Neural cell (in vitro differentiated cells): Measurements from ENCODE around the gene NR2C2. TPM values are rescaled to one million over a fixed set of nuclear protein-coding genes. Genes with fewer than 3 reads are reported as not detected.

Source experiments
- H2AFZ ChIP-seq: fragments of 200-600, 300-800 bp; sonication (generic), shearing (Covaris generic); 2 replicates; pipeline ENCODE4 v1.6.0; 2014; ENCODE audit warnings: low read depth, mild to moderate bottlenecking, antibody characterized with exemption, low read length, moderate library complexity
- H3F3A ChIP-seq: fragments of 200-600 bp; shearing (Covaris generic); 2 replicates; pipeline ENCODE4 v1.6.1; 2016; ENCODE audit warnings: mild to moderate bottlenecking, moderate library complexity, mixed read lengths, antibody characterized with exemption, low read length; ENCODE audit not compliant: insufficient read depth, poor library complexity, severe bottlenecking
- H3K27ac ChIP-seq: fragments of 200-600, 300-800 bp; sonication (generic), shearing (Covaris generic); 2 replicates; pipeline ENCODE4 v1.5.1; 2014; ENCODE audit warnings: mild to moderate bottlenecking, low read length, moderate library complexity
- H3K27me3 ChIP-seq: fragments of 300-800, 200-600 bp; sonication (generic), shearing (Covaris generic); 2 replicates; pipeline ENCODE4 v1.6.0; 2014; ENCODE audit warnings: mild to moderate bottlenecking, low read depth, low read length, moderate library complexity; ENCODE audit not compliant: insufficient read depth
- H3K36me3 ChIP-seq: fragments of 300-800, 200-600 bp; sonication (generic), shearing (Covaris generic); 2 replicates; pipeline ENCODE4 v1.5.1; 2014; ENCODE audit warnings: mild to moderate bottlenecking, antibody characterized with exemption, low read length, moderate library complexity; ENCODE audit not compliant: insufficient read depth
- H3K4me2 ChIP-seq: fragments of 300-800, 200-600 bp; sonication (generic), shearing (Covaris generic); 2 replicates; pipeline ENCODE4 v1.6.0; 2014; ENCODE audit warnings: mild to moderate bottlenecking, low read length
- H3K4me3 ChIP-seq: fragments of 300-800, 200-600 bp; sonication (generic), shearing (Covaris generic); 2 replicates; pipeline ENCODE4 v1.5.1; 2014; ENCODE audit warnings: mild to moderate bottlenecking, low read length, moderate library complexity
- H3K79me2 ChIP-seq: fragments of 200-600 bp; shearing (Covaris generic); replicated peaks from 2 replicates; pipeline ENCODE4 v1.6.0; 2014; ENCODE audit warnings: mild to moderate bottlenecking, low read length, moderate library complexity; ENCODE audit not compliant: insufficient read depth
- H3K9ac ChIP-seq: fragments of 300-800, 200-600 bp; sonication (generic), shearing (Covaris generic); 2 replicates; pipeline ENCODE4 v1.6.1; 2016; ENCODE audit warnings: mild to moderate bottlenecking, low read length, mixed read lengths
- H3K9me2 ChIP-seq: fragments of 200-600 bp; shearing (Covaris generic); 2 replicates; pipeline ENCODE4 v1.6.1; 2016; ENCODE audit warnings: mild to moderate bottlenecking, low read length, mixed read lengths; ENCODE audit not compliant: insufficient read depth
- H3K9me3 ChIP-seq: fragments of 200-600, 300-800 bp; sonication (generic), shearing (Covaris generic); 2 replicates; pipeline ENCODE4 v1.6.1; 2016; ENCODE audit warnings: mild to moderate bottlenecking, mixed run types, low read length, moderate library complexity, mixed read lengths
- H4K20me1 ChIP-seq: fragments of 200-600 bp; shearing (Covaris generic); 2 replicates; pipeline ENCODE4 v1.6.1; 2016; ENCODE audit warnings: mild to moderate bottlenecking, mixed run types; ENCODE audit not compliant: insufficient read depth
- EP300 ChIP-seq: fragments of 450-650 bp; conservative IDR thresholded peaks from 2 replicates; pipeline ENCODE4 v1.6.1; 2014; ENCODE audit warnings: antibody characterized with exemption, mild to moderate bottlenecking, moderate library complexity; ENCODE audit not compliant: poor library complexity, severe bottlenecking
- EZH2 ChIP-seq: fragments of 200-600, 300-800 bp; shearing (Covaris generic), sonication (generic); IDR thresholded peaks from 2 replicates; pipeline ENCODE4 v1.6.1; 2014; ENCODE audit warnings: antibody characterized with exemption, low read length, borderline replicate concordance, mild to moderate bottlenecking; ENCODE audit not compliant: insufficient read depth, poor library complexity, severe bottlenecking
- MXI1 ChIP-seq: fragments of 450-650 bp; conservative IDR thresholded peaks from 2 replicates; pipeline ENCODE4 v1.6.1; 2014; ENCODE audit warnings: antibody characterized with exemption, mild to moderate bottlenecking; ENCODE audit not compliant: poor library complexity, severe bottlenecking
- POLR2AphosphoS5 ChIP-seq: IDR thresholded peaks from 2 replicates; pipeline ENCODE4 v1.6.1; 2012
- RAD21 ChIP-seq: fragments of 450-650 bp; conservative IDR thresholded peaks from 2 replicates; pipeline ENCODE4 v1.6.1; 2014; ENCODE audit warnings: antibody characterized with exemption, mild to moderate bottlenecking, moderate library complexity
- REST ChIP-seq: IDR thresholded peaks from 2 replicates; pipeline ENCODE4 v1.6.1; 2012; ENCODE audit warnings: borderline replicate concordance
- SMC3 ChIP-seq: fragments of 450-650 bp; conservative IDR thresholded peaks from 2 replicates; pipeline ENCODE4 v1.6.1; 2014; ENCODE audit warnings: antibody characterized with exemption, mild to moderate bottlenecking, moderate library complexity; ENCODE audit not compliant: poor library complexity
- TAF1 ChIP-seq: IDR thresholded peaks from 2 replicates; pipeline ENCODE4 v1.6.1; 2012; ENCODE audit warnings: low read depth
- polyA plus RNA-seq: library from polyadenylated mRNA; depleted of rRNA; stranded (reverse); fragments of >200 nt; gene quantifications from 2 replicates; pipeline ENCODE4 v1.2.3, GENCODE V29; 2014
- TF ChIP-seq, protein P1 (sequence below): fragments of 450-650 bp; IDR thresholded peaks from 2 replicates; pipeline ENCODE4 v1.5.1; 2014; ENCODE audit warnings: antibody characterized with exemption, mild to moderate bottlenecking, moderate library complexity; ENCODE audit not compliant: poor library complexity, severe bottlenecking

NR2C2 gene
- polyA plus RNA-seq, 1 donor from 2014 or later = 37.5 TPM

DNA sequence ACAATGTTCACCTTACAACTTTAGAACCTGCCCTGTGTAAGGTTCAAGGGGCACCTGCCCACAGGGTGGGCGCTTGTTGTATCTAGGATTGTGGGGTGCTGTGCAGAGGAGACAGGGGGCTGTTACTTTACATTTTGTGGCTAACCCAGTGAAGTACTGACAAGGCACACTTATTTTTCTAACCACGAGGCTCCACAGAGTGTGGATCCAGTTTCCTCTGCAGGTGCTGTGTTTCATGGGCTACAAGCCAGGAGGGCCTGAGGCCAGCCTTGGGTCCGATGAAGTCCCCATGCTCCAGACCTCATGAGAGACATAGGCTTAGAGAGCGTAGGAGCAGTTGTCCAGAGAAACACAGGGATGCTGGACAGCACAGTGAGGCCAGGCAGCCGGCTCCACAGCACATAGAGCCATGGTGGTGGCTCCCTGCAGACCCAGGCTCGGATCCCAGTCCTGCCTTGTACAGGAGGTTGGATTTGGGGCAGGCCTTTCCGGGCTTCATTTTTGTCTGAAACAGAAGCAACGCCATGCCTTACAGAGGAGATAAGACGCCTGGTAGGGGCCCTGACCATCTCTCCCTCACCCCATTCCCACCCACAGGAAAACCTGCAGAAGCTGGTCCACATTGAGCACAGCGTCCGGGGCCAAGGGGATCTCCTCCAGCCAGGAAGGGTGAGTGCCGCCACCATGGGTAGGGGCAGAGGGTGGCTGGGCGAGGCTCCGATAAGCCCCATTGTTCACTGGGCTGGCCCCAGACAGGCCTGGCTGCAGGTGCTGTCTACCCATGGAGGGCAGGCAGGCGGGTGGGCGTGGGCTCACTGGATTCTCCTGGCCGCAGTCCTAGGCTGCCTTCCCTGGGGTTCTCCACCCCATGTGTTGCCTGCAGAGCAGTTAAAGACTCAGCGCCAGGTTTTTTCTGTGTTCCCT, 40.1 kb upstream of the NR2C2 start:
- TF ChIP-seq REST = no peak
- TF ChIP-seq SMC3 = no peak
- no peak for TF ChIP-seq RAD21
- TF ChIP-seq, protein P1, sequence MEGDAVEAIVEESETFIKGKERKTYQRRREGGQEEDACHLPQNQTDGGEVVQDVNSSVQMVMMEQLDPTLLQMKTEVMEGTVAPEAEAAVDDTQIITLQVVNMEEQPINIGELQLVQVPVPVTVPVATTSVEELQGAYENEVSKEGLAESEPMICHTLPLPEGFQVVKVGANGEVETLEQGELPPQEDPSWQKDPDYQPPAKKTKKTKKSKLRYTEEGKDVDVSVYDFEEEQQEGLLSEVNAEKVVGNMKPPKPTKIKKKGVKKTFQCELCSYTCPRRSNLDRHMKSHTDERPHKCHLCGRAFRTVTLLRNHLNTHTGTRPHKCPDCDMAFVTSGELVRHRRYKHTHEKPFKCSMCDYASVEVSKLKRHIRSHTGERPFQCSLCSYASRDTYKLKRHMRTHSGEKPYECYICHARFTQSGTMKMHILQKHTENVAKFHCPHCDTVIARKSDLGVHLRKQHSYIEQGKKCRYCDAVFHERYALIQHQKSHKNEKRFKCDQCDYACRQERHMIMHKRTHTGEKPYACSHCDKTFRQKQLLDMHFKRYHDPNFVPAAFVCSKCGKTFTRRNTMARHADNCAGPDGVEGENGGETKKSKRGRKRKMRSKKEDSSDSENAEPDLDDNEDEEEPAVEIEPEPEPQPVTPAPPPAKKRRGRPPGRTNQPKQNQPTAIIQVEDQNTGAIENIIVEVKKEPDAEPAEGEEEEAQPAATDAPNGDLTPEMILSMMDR = no peak
- TF ChIP-seq MXI1 = no peak
- no peak for TF ChIP-seq POLR2AphosphoS5
- no peak for TF ChIP-seq EZH2
- TF ChIP-seq TAF1 = no peak
- no peak for TF ChIP-seq EP300
- Histone ChIP-seq H3K4me3 (no peak overlapping the region), H4K20me1 (no peaks in the 10 kb centered on the region)

GRCh38 chr3:14909250-14909649, 38.1 kb upstream of the NR2C2 start:
- no peak overlapping the region for H3K4me3 ChIP-seq
- no peak for TF ChIP-seq MXI1
- no peak for TF ChIP-seq RAD21
- TF ChIP-seq TAF1 = no peak
- TF ChIP-seq SMC3 = no peak
- TF ChIP-seq EZH2 = no peak
- no peak for TF ChIP-seq POLR2AphosphoS5
- TF ChIP-seq, protein P1 = no peak
- no peaks in the 10 kb centered on the region for H3K79me2 ChIP-seq
- H2AFZ ChIP-seq = no peak overlapping the region
- H3K4me2 ChIP-seq = no peak overlapping the region
- no peak overlapping the region for H3K9ac ChIP-seq
- H4K20me1 ChIP-seq = no peaks in the 10 kb centered on the region
- no peaks in the 10 kb centered on the region for H3K9me2 ChIP-seq
- H3K27ac ChIP-seq = no peak overlapping the region
- H3F3A ChIP-seq = no peaks in the 10 kb centered on the region
- no peaks in the 10 kb centered on the region for H3K27me3 ChIP-seq
- H3K36me3 ChIP-seq = no peaks in the 10 kb centered on the region
- no peaks in the 10 kb centered on the region for H3K9me3 ChIP-seq

More for the DNA sequence above, 40.1 kb upstream of the NR2C2 start:
- Histone ChIP-seq H3K36me3 (no peaks in the 10 kb centered on the region), H3K27ac (no peak overlapping the region), H3K27me3 (no peaks in the 10 kb centered on the region), H3K4me2 (no peak overlapping the region), H2AFZ (no peak overlapping the region), H3K9me2 (no peaks in the 10 kb centered on the region), H3K79me2 (no peaks in the 10 kb centered on the region), H3K9me3 (no peaks in the 10 kb centered on the region), H3K9ac (no peak overlapping the region), H3F3A (no peaks in the 10 kb centered on the region)
